K562 (cell line): Measurements from ENCODE around the gene MATR3. TPM values are rescaled to one million over a fixed set of nuclear protein-coding genes. Genes with fewer than 3 reads are reported as not detected.

Experiments used
- NCOR1 ChIP-seq: fragments of 450-650 bp; IDR thresholded peaks from 2 replicates; pipeline ENCODE4 v1.6.1; 2016; ENCODE audit warnings: mild to moderate bottlenecking, moderate library complexity
- SIN3A ChIP-seq, 2 experiments: fragments of 150-350 bp in 1 of 2; IDR thresholded peaks; 2 replicates each; pipeline ENCODE4 v1.6.1; 2011 to 2016; ENCODE audit warnings: borderline replicate concordance in 2 of 2, low read depth in 2 of 2, low read length in 2 of 2, mild to moderate bottlenecking in 2 of 2, moderate library complexity in 2 of 2; ENCODE audit not compliant: control insufficient read depth in 1 of 2
- SRSF9 ChIP-seq: fragments of 200-400 bp; formaldehyde crosslinking; IDR thresholded peaks from 2 replicates; pipeline ENCODE4 v1.6.1; 2017; ENCODE audit warnings: low read depth, low read length, borderline replicate concordance
- SUPT5H ChIP-seq: fragments of 450-650 bp; IDR thresholded peaks from 2 replicates; pipeline ENCODE4 v1.6.1; 2016
- ZBTB8A ChIP-seq: fragments of 450-650 bp; IDR thresholded peaks from 2 replicates; pipeline ENCODE4 v1.6.1; 2018; ENCODE audit warnings: mild to moderate bottlenecking, moderate library complexity; ENCODE audit not compliant: partially characterized antibody
- ZC3H8 ChIP-seq: fragments of 450-650 bp; IDR thresholded peaks from 2 replicates; pipeline ENCODE4 v1.6.1; 2017
- polyA plus RNA-seq, 8 experiments: library from polyadenylated mRNA; depleted of rRNA in 4 of 8; stranded (reverse) in 5 of 8; unstranded in 3 of 8; fragments of >200 nt; fragmentation: Nextera tagmentation in 2 of 8; fragmentation: Illumina TruSeq in 1 of 8; extraction: Ambion mirVana in 2 of 8; extraction: Trizol in 1 of 8; gene quantifications; 2 replicates each; pipeline versions ENCODE4 v1.2.1 to v1.2.3, GENCODE V29; 2011 to 2014; ENCODE audit warnings: inconsistent platforms in 1 of 8, missing spikeins in 1 of 8
- total RNA-seq, 7 experiments: library from RNA; depleted of rRNA in 6 of 7; stranded (reverse); fragments of >200 nt in 6 of 7; fragmentation: Illumina TruSeq in 2 of 7; extraction: Trizol in 2 of 7; gene quantifications; 2 replicates each; pipeline versions ENCODE4 v1.2.1 to v1.2.3, GENCODE V29; 2011 to 2021; ENCODE audit warnings: low replicate concordance in 1 of 7
- TF ChIP-seq, protein P1 (sequence below): IDR thresholded peaks from 2 replicates; pipeline ENCODE4 v1.6.1; 2012; ENCODE audit warnings: low read depth, low read length, improper control_type of control experiment, borderline replicate concordance
- TF ChIP-seq, protein P2 (sequence below): fragments of 200-600 bp; sonication (generic); IDR thresholded peaks from one replicate; pipeline ENCODE4 v1.6.1; 2012; ENCODE audit warnings: mild to moderate bottlenecking, low read depth, low read length, inconsistent platforms
- TF ChIP-seq, protein P3 (sequence below), 2 experiments: fragments of 450-650 bp; conservative IDR thresholded peaks; 2 replicates each; pipeline ENCODE4 v1.6.1; 2017; ENCODE audit warnings: mild to moderate bottlenecking in 2 of 2, moderate library complexity in 2 of 2
- TF ChIP-seq, protein P4 (sequence below): fragments of 250-450 bp; sonication (Bioruptor Pico); IDR thresholded peaks from 2 replicates; pipeline ENCODE4 v1.8.0; 2021; ENCODE audit warnings: moderate library complexity, mild to moderate bottlenecking, inconsistent platforms

The MATR3 gene
- total and polyA plus RNA-seq, 9 of the 15 experiments (the other 6 are each of a cell fraction or from before 2014, with no cell fraction given): 150 to 425 (median 263) TPM

DNA sequence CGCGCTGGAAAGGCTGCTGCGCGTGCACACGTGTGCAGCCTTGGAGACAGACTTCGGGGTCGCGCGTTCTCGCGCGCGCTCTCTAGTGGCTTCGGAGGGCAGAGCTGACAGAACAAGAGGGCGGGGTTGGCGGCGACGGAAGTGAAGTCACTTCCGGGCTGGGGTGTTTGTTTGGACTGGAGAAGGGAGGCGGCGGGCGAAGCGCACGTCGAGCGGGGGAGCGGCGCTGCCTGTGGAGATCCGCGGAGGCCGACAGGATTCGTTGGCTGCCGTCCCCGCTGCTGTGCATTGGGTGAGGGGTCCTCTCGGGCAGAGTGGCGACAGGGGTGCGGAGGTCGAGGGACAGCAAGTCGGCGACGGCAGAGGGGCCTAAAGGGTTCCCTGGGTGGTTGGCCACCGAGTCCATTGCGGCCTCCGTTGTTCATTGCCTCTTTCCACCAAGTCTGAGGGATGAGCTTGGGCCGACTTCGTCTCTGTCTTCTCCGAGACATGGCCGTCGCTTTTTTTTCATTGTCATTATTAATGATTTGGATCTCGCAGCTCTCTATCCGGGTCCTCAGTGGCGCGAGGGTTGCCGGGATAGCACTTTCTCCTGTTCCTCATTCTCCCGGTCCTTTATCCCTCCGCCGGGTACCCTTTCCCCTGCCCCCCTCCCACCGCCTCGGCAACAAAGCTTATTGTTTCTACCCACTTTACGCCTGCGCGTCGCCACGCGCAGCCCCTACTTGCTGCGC, 48.3 kb downstream of the MATR3 start, which contains the start of gene PAIP2 (continued):
- TF ChIP-seq, protein P1, sequence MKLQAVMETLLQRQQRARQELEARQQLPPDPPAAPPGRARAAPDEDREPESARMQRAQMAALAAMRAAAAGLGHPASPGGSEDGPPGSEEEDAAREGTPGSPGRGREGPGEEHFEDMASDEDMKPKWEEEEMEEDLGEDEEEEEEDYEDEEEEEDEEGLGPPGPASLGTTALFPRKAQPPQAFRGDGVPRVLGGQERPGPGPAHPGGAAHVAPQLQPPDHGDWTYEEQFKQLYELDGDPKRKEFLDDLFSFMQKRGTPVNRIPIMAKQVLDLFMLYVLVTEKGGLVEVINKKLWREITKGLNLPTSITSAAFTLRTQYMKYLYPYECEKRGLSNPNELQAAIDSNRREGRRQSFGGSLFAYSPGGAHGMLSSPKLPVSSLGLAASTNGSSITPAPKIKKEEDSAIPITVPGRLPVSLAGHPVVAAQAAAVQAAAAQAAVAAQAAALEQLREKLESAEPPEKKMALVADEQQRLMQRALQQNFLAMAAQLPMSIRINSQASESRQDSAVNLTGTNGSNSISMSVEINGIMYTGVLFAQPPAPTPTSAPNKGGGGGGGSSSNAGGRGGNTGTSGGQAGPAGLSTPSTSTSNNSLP: no peak
- TF ChIP-seq, protein P2, sequence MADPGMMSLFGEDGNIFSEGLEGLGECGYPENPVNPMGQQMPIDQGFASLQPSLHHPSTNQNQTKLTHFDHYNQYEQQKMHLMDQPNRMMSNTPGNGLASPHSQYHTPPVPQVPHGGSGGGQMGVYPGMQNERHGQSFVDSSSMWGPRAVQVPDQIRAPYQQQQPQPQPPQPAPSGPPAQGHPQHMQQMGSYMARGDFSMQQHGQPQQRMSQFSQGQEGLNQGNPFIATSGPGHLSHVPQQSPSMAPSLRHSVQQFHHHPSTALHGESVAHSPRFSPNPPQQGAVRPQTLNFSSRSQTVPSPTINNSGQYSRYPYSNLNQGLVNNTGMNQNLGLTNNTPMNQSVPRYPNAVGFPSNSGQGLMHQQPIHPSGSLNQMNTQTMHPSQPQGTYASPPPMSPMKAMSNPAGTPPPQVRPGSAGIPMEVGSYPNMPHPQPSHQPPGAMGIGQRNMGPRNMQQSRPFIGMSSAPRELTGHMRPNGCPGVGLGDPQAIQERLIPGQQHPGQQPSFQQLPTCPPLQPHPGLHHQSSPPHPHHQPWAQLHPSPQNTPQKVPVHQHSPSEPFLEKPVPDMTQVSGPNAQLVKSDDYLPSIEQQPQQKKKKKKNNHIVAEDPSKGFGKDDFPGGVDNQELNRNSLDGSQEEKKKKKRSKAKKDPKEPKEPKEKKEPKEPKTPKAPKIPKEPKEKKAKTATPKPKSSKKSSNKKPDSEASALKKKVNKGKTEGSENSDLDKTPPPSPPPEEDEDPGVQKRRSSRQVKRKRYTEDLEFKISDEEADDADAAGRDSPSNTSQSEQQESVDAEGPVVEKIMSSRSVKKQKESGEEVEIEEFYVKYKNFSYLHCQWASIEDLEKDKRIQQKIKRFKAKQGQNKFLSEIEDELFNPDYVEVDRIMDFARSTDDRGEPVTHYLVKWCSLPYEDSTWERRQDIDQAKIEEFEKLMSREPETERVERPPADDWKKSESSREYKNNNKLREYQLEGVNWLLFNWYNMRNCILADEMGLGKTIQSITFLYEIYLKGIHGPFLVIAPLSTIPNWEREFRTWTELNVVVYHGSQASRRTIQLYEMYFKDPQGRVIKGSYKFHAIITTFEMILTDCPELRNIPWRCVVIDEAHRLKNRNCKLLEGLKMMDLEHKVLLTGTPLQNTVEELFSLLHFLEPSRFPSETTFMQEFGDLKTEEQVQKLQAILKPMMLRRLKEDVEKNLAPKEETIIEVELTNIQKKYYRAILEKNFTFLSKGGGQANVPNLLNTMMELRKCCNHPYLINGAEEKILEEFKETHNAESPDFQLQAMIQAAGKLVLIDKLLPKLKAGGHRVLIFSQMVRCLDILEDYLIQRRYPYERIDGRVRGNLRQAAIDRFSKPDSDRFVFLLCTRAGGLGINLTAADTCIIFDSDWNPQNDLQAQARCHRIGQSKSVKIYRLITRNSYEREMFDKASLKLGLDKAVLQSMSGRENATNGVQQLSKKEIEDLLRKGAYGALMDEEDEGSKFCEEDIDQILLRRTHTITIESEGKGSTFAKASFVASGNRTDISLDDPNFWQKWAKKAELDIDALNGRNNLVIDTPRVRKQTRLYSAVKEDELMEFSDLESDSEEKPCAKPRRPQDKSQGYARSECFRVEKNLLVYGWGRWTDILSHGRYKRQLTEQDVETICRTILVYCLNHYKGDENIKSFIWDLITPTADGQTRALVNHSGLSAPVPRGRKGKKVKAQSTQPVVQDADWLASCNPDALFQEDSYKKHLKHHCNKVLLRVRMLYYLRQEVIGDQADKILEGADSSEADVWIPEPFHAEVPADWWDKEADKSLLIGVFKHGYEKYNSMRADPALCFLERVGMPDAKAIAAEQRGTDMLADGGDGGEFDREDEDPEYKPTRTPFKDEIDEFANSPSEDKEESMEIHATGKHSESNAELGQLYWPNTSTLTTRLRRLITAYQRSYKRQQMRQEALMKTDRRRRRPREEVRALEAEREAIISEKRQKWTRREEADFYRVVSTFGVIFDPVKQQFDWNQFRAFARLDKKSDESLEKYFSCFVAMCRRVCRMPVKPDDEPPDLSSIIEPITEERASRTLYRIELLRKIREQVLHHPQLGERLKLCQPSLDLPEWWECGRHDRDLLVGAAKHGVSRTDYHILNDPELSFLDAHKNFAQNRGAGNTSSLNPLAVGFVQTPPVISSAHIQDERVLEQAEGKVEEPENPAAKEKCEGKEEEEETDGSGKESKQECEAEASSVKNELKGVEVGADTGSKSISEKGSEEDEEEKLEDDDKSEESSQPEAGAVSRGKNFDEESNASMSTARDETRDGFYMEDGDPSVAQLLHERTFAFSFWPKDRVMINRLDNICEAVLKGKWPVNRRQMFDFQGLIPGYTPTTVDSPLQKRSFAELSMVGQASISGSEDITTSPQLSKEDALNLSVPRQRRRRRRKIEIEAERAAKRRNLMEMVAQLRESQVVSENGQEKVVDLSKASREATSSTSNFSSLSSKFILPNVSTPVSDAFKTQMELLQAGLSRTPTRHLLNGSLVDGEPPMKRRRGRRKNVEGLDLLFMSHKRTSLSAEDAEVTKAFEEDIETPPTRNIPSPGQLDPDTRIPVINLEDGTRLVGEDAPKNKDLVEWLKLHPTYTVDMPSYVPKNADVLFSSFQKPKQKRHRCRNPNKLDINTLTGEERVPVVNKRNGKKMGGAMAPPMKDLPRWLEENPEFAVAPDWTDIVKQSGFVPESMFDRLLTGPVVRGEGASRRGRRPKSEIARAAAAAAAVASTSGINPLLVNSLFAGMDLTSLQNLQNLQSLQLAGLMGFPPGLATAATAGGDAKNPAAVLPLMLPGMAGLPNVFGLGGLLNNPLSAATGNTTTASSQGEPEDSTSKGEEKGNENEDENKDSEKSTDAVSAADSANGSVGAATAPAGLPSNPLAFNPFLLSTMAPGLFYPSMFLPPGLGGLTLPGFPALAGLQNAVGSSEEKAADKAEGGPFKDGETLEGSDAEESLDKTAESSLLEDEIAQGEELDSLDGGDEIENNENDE: no peak
- TF ChIP-seq SUPT5H: peak; percentile 98
- TF ChIP-seq NCOR1: no peak; the same call in 1 of the 2 replicates
- TF ChIP-seq ZBTB8A: no peak
- no peak for TF ChIP-seq ZC3H8
- TF ChIP-seq, protein P3, sequence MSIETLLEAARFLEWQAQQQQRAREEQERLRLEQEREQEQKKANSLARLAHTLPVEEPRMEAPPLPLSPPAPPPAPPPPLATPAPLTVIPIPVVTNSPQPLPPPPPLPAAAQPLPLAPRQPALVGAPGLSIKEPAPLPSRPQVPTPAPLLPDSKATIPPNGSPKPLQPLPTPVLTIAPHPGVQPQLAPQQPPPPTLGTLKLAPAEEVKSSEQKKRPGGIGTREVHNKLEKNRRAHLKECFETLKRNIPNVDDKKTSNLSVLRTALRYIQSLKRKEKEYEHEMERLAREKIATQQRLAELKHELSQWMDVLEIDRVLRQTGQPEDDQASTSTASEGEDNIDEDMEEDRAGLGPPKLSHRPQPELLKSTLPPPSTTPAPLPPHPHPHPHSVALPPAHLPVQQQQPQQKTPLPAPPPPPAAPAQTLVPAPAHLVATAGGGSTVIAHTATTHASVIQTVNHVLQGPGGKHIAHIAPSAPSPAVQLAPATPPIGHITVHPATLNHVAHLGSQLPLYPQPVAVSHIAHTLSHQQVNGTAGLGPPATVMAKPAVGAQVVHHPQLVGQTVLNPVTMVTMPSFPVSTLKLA (conservative IDR thresholded peaks at IDR 0.05): peak; percentile 95 to 97
- peak in 1 of 2 experiments; percentile 70; a peak in 2 of 4 replicates for TF ChIP-seq SIN3A (IDR thresholded peaks at IDR 0.05; ENCODE audit: borderline replicate concordance in 2 of 2, control insufficient read depth in 1 of 2, low read depth in 2 of 2, low read length in 2 of 2)
- TF ChIP-seq SRSF9: no peak
- TF ChIP-seq, protein P4, sequence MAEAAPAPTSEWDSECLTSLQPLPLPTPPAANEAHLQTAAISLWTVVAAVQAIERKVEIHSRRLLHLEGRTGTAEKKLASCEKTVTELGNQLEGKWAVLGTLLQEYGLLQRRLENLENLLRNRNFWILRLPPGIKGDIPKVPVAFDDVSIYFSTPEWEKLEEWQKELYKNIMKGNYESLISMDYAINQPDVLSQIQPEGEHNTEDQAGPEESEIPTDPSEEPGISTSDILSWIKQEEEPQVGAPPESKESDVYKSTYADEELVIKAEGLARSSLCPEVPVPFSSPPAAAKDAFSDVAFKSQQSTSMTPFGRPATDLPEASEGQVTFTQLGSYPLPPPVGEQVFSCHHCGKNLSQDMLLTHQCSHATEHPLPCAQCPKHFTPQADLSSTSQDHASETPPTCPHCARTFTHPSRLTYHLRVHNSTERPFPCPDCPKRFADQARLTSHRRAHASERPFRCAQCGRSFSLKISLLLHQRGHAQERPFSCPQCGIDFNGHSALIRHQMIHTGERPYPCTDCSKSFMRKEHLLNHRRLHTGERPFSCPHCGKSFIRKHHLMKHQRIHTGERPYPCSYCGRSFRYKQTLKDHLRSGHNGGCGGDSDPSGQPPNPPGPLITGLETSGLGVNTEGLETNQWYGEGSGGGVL (CRISPR knock-in tag): no peak
